ENCODE measurements around the gene KRT77. TPM values are rescaled to one million over a fixed set of nuclear protein-coding genes. Genes with fewer than 3 reads are reported as not detected.

KRT77 gene
- total and polyA plus RNA-seq, 2 experiments from 2014 or later = not detected

DNA sequence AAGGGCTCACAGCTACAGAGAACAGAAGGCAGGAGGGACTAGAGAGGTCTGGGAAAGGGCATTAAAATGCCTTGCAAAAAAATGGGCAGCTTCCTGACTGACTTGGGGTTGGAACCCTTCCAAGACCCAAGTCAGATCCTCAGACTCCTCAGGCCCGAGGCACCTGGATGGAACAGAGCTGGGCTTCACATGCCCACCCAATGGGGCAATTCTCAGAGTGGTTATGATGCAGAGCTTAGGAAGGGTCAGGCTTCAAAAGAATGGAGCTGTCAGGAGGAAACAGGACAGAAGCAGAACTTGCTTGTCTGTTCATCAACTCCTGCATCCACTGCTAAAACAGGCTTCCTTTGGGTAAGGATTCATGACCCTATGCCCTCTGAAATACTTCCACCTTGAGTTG, 13.4 kb downstream of the KRT77 start:
- Histone ChIP-seq H3K9ac (no peak overlapping the region), H3K4me2 (ENCODE audit: unreplicated experiment) (no peak overlapping the region), H4K20me1 (ENCODE audit: insufficient read depth) (no peaks in the 10 kb centered on the region), H3K27ac (no peak overlapping the region), H3K9me2 (ENCODE audit: insufficient read depth) (no peaks in the 10 kb centered on the region), H3F3A (ENCODE audit: insufficient read depth) (no peaks in the 10 kb centered on the region), H3K79me2 (ENCODE audit: insufficient read depth) (no peaks in the 10 kb centered on the region), H3K9me3 (ENCODE audit: low read depth) (no peaks in the 10 kb centered on the region), H3K4me1 (ENCODE audit: insufficient read depth) (no peaks in the 10 kb centered on the region), H3K27me3 (replicated peaks; ENCODE audit: insufficient read depth) (peaks cover 77% of the 10 kb centered on the region), H3K36me3 (ENCODE audit: low read depth) (no peaks in the 10 kb centered on the region), H2AFZ (no peak overlapping the region), H3K4me3 (no peak overlapping the region)
- in situ Hi-C loops (cut with MboI) = no loop called here
- DNase-seq = no peak
- no peak for TF ChIP-seq EZH2phosphoT487 (IDR thresholded peaks at IDR 0.05; ENCODE audit: insufficient read depth, low read depth)
- 77 to 79% methylated on average over 1 of the region's 1 CpG for WGBS, 2 experiments (ENCODE audit: low coverage in 1 of 2, low lambda C conversion rate in 2 of 2, missing lambda C conversion rate in 2 of 2)

DNA sequence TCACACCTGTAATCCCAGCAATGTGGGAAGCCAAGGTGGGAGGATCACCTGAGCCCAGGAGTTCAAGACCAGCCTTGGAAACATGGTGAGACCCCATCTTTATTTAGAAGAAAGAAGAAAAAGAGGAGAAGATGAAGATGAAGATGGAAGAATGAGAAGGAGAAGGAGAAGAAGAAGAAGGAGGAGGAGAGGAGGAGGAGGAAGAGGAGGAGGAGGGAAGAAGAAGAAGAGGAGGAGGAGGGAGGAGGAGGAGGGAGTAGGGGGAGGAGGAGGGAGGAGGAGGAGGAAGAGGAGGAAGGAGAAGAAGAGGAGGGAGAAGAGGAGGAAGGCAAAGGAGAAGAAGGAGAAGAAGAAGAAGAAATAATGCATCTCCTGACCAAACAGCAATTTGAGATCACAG, 14.1 kb downstream of the KRT77 start:
- no peaks in the 10 kb centered on the region for H3K9me2 ChIP-seq (ENCODE audit: insufficient read depth)
- TF ChIP-seq EZH2 (IDR thresholded peaks at IDR 0.05; ENCODE audit: insufficient read depth, poor library complexity, severe bottlenecking) (no peak), EZH2phosphoT487 (IDR thresholded peaks at IDR 0.05; ENCODE audit: insufficient read depth, low read depth) (no peak)
- no peak overlapping the region for H2AFZ ChIP-seq
- H3K4me2 ChIP-seq (ENCODE audit: unreplicated experiment) = no peak overlapping the region
- no peaks in the 10 kb centered on the region for H3K79me2 ChIP-seq (ENCODE audit: insufficient read depth)
- H3K9me3 ChIP-seq (ENCODE audit: low read depth) = no peaks in the 10 kb centered on the region
- H3K9ac ChIP-seq = no peak overlapping the region
- H4K20me1 ChIP-seq (ENCODE audit: insufficient read depth) = no peaks in the 10 kb centered on the region
- no peak overlapping the region for H3K27ac ChIP-seq
- no peak for DNase-seq
- H3K4me3 ChIP-seq = no peak overlapping the region
- H3K4me1 ChIP-seq (ENCODE audit: insufficient read depth) = no peaks in the 10 kb centered on the region
- peaks cover 74% of the 10 kb centered on the region for H3K27me3 ChIP-seq (replicated peaks; ENCODE audit: insufficient read depth)
- H3K36me3 ChIP-seq (ENCODE audit: low read depth) = no peaks in the 10 kb centered on the region
- H3F3A ChIP-seq (ENCODE audit: insufficient read depth) = no peaks in the 10 kb centered on the region
- in situ Hi-C loops (cut with MboI) = no loop called here

- TF ChIP-seq EZH2phosphoT487 (IDR thresholded peaks at IDR 0.05; ENCODE audit: insufficient read depth, low read depth) (no peak), EZH2 (IDR thresholded peaks at IDR 0.05; ENCODE audit: insufficient read depth, poor library complexity, severe bottlenecking) (no peak)
- no peak overlapping the region for H3K4me3 ChIP-seq
- peaks cover 75% of the 10 kb centered on the region for H3K27me3 ChIP-seq (replicated peaks; ENCODE audit: insufficient read depth)
- no peaks in the 10 kb centered on the region for H3K79me2 ChIP-seq (ENCODE audit: insufficient read depth)
- in situ Hi-C loops (cut with MboI) = no loop called here
- H3K36me3 ChIP-seq (ENCODE audit: low read depth) = no peaks in the 10 kb centered on the region
- H3K9me2 ChIP-seq (ENCODE audit: insufficient read depth) = no peaks in the 10 kb centered on the region
- H3K27ac ChIP-seq = no peak overlapping the region
- no peaks in the 10 kb centered on the region for H3K4me1 ChIP-seq (ENCODE audit: insufficient read depth)
- H2AFZ ChIP-seq = no peak overlapping the region
- H3F3A ChIP-seq (ENCODE audit: insufficient read depth) = no peaks in the 10 kb centered on the region
- H4K20me1 ChIP-seq (ENCODE audit: insufficient read depth) = no peaks in the 10 kb centered on the region
- no peak overlapping the region for H3K4me2 ChIP-seq (ENCODE audit: unreplicated experiment)
- DNase-seq = no peak
- H3K9ac ChIP-seq = no peak overlapping the region
- WGBS, 2 experiments (ENCODE audit: low coverage in 1 of 2, low lambda C conversion rate in 2 of 2, missing lambda C conversion rate in 2 of 2) = 29 to 39% methylated on average over 2 of the region's 2 CpGs
- H3K9me3 ChIP-seq (ENCODE audit: low read depth) = no peaks in the 10 kb centered on the region
Observed at GRCh38 chr12:52688481-52688880, 14.8 kb downstream of the KRT77 start.

DNA sequence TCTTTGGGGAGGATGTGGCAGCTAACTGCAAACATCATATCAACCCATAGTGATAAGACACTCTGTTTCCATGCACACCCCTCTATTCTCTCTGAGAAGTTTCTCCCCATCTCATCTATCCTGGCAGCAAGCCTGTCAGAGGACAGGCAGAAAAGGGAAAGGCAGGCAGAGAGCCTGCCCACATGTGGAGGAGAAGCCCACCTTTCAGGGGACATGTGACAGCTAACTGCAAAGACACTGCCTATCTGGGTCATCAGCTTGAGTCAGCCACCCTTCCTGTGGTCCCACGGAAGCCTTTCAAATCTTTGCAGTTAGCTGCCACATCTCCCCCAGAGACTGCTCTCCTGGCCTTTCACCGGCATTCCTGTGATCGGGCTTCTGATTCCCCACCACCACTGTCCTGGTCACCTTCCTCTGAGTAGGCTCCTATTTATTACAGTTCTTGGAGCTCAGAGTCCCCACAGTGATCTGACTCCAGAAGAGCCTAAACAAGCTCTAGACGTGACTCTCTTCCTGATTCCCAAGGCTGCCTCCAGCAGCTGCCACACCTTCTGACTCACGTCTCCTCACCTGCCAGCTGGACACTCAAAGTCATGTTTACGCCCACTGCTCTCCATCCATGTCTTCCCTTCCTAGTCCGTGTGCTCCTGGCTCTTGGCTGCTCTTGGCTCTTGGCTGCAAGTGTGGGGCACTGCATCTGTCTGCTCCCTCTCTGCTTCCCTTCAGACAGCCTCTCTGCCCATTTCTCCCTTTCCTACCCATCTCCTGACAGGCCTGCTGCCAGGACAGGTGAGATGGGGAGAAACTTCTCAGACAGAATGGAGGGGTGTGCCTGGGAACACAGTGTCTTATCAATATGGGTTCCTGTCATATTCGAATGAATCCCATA, 15.6 kb downstream of the KRT77 start:
- H3K9me2 ChIP-seq (ENCODE audit: insufficient read depth) = no peaks in the 10 kb centered on the region
- 70 to 78% methylated on average over 8 of the region's 8 CpGs for WGBS, 2 experiments (ENCODE audit: low coverage in 1 of 2, low lambda C conversion rate in 2 of 2, missing lambda C conversion rate in 2 of 2)
- no peak overlapping the region for H3K27ac ChIP-seq
- no peaks in the 10 kb centered on the region for H3K4me1 ChIP-seq (ENCODE audit: insufficient read depth)
- no peak overlapping the region for H3K9ac ChIP-seq
- no peak overlapping the region for H3K4me2 ChIP-seq (ENCODE audit: unreplicated experiment)
- DNase-seq = no peak
- H3F3A ChIP-seq (ENCODE audit: insufficient read depth) = no peaks in the 10 kb centered on the region
- H3K4me3 ChIP-seq = no peak overlapping the region
- H4K20me1 ChIP-seq (ENCODE audit: insufficient read depth) = no peaks in the 10 kb centered on the region
- H3K79me2 ChIP-seq (ENCODE audit: insufficient read depth) = no peaks in the 10 kb centered on the region
- TF ChIP-seq EZH2phosphoT487 (IDR thresholded peaks at IDR 0.05; ENCODE audit: insufficient read depth, low read depth) = no peak
- TF ChIP-seq EZH2 (IDR thresholded peaks at IDR 0.05; ENCODE audit: insufficient read depth, poor library complexity, severe bottlenecking) = no peak
- peaks cover 75% of the 10 kb centered on the region for H3K27me3 ChIP-seq (replicated peaks; ENCODE audit: insufficient read depth)
- no peaks in the 10 kb centered on the region for H3K9me3 ChIP-seq (ENCODE audit: low read depth)
- in situ Hi-C loops (cut with MboI) = no loop called here
- no peak overlapping the region for H2AFZ ChIP-seq
- H3K36me3 ChIP-seq (ENCODE audit: low read depth) = no peaks in the 10 kb centered on the region
